Measurements from ENCODE around the gene ARMC5.

ARMC5 gene

DNA sequence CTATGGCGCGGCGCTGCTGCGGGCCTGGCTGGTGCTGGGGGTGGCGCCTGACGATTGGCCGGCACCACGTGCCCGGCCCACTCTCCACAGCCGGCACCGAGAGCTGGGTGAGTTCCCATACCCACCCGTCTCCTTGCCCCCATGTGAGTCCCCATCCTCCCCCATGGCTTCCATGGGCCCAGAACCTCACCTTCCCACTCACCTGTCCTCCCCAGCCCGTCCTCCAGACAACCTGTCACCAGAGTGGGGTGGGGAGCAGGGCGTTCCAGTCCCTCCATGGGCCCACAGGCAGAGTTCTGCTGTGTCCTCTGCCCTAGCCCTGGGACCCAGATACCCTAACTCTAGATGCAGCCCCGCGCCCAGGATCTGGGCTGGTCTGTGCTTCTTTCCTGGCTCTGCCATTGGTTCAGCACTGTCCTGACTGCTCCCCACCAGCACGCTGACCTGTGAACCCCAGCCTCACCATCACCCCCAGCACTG is 5.5 kb downstream of the ARMC5 start:
- Histone ChIP-seq H3K36me3 (ENCODE audit: insufficient read depth, insufficient read length, low read length) (peaks cover 53% of the 10 kb centered on the region), H3K27me3 (ENCODE audit: insufficient read depth, insufficient read length) (no peaks in the 10 kb centered on the region), H3K9me3 (ENCODE audit: insufficient read depth, low read length) (no peaks in the 10 kb centered on the region), H3K4me1 (ENCODE audit: insufficient read depth, insufficient read length) (no peaks in the 10 kb centered on the region), H3K9ac (ENCODE audit: insufficient read length, low read depth) (no peak overlapping the region), H3K4me3 (ENCODE audit: insufficient read length, low read depth) (no peak overlapping the region)
- no peak for DNase-seq (ENCODE audit: low read depth, low spot score)
- TF ChIP-seq SUZ12 (IDR thresholded peaks at IDR 0.05; ENCODE audit: extremely low read depth, insufficient read depth, insufficient read length), result no peak
- TF ChIP-seq YY1 (IDR thresholded peaks at IDR 0.05; ENCODE audit: insufficient read depth, insufficient read length), result no peak
- no peak for TF ChIP-seq ZNF274 (IDR thresholded peaks at IDR 0.05; ENCODE audit: low read depth, low read length)

GRCh38 chr16:31465788-31466370 is 6.6 kb downstream of the ARMC5 start:
- Histone ChIP-seq H3K4me3 (ENCODE audit: insufficient read length, low read depth) (no peak overlapping the region), H3K27me3 (ENCODE audit: insufficient read depth, insufficient read length) (no peaks in the 10 kb centered on the region), H3K4me1 (ENCODE audit: insufficient read depth, insufficient read length) (no peaks in the 10 kb centered on the region), H3K9me3 (ENCODE audit: insufficient read depth, low read length) (no peaks in the 10 kb centered on the region), H3K36me3 (ENCODE audit: insufficient read depth, insufficient read length, low read length) (peaks cover 53% of the 10 kb centered on the region), H3K9ac (ENCODE audit: insufficient read length, low read depth) (no peak overlapping the region)
- TF ChIP-seq YY1 (IDR thresholded peaks at IDR 0.05; ENCODE audit: insufficient read depth, insufficient read length), result no peak
- TF ChIP-seq ZNF274 (IDR thresholded peaks at IDR 0.05; ENCODE audit: low read depth, low read length), result no peak
- TF ChIP-seq SUZ12 (IDR thresholded peaks at IDR 0.05; ENCODE audit: extremely low read depth, insufficient read depth, insufficient read length), result no peak
- DNase-seq (ENCODE audit: low read depth, low spot score), result no peak

GRCh38 chr16:31466381-31466841 is 7.1 kb downstream of the ARMC5 start:
- H3K27me3 ChIP-seq (ENCODE audit: insufficient read depth, insufficient read length), result no peaks in the 10 kb centered on the region

GRCh38 chr16:31467151-31467773 is 8.0 kb downstream of the ARMC5 start:
- DNase-seq (ENCODE audit: low read depth, low spot score), result no peak
- Histone ChIP-seq H3K9ac (ENCODE audit: insufficient read length, low read depth) (no peak overlapping the region), H3K36me3 (ENCODE audit: insufficient read depth, insufficient read length, low read length) (peaks cover 46% of the 10 kb centered on the region), H3K4me3 (ENCODE audit: insufficient read length, low read depth) (no peak overlapping the region), H3K27me3 (ENCODE audit: insufficient read depth, insufficient read length) (peaks cover 2% of the 10 kb centered on the region), H3K4me1 (ENCODE audit: insufficient read depth, insufficient read length) (peaks cover 4% of the 10 kb centered on the region), H3K9me3 (ENCODE audit: insufficient read depth, low read length) (no peaks in the 10 kb centered on the region)
- TF ChIP-seq YY1 (IDR thresholded peaks at IDR 0.05; ENCODE audit: insufficient read depth, insufficient read length), result no peak
- no peak for TF ChIP-seq ZNF274 (IDR thresholded peaks at IDR 0.05; ENCODE audit: low read depth, low read length)
- TF ChIP-seq SUZ12 (IDR thresholded peaks at IDR 0.05; ENCODE audit: extremely low read depth, insufficient read depth, insufficient read length), result no peak

More at GRCh38 chr16:31466381-31466841, 7.1 kb downstream of the ARMC5 start:
- no peaks in the 10 kb centered on the region for H3K9me3 ChIP-seq (ENCODE audit: insufficient read depth, low read length)
- no peak overlapping the region for H3K9ac ChIP-seq (ENCODE audit: insufficient read length, low read depth)
- TF ChIP-seq YY1 (IDR thresholded peaks at IDR 0.05; ENCODE audit: insufficient read depth, insufficient read length), result no peak
- no peak for TF ChIP-seq SUZ12 (IDR thresholded peaks at IDR 0.05; ENCODE audit: extremely low read depth, insufficient read depth, insufficient read length)
- TF ChIP-seq ZNF274 (IDR thresholded peaks at IDR 0.05; ENCODE audit: low read depth, low read length), result no peak
- no peak overlapping the region for H3K4me3 ChIP-seq (ENCODE audit: insufficient read length, low read depth)
- DNase-seq (ENCODE audit: low read depth, low spot score), result no peak
- H3K36me3 ChIP-seq (ENCODE audit: insufficient read depth, insufficient read length, low read length), result peaks cover 53% of the 10 kb centered on the region
- H3K4me1 ChIP-seq (ENCODE audit: insufficient read depth, insufficient read length), result peaks cover 4% of the 10 kb centered on the region

- Histone ChIP-seq H3K4me1 (ENCODE audit: insufficient read depth, insufficient read length) (peaks cover 4% of the 10 kb centered on the region), H3K36me3 (ENCODE audit: insufficient read depth, insufficient read length, low read length) (peaks cover 43% of the 10 kb centered on the region), H3K9me3 (ENCODE audit: insufficient read depth, low read length) (no peaks in the 10 kb centered on the region; the same call in 1 of the 2 replicates), H3K9ac (ENCODE audit: insufficient read length, low read depth) (no peak overlapping the region), H3K27me3 (ENCODE audit: insufficient read depth, insufficient read length) (peaks cover 8% of the 10 kb centered on the region), H3K4me3 (ENCODE audit: insufficient read length, low read depth) (no peak overlapping the region)
- DNase-seq (ENCODE audit: low read depth, low spot score), result no peak
- no peak for TF ChIP-seq ZNF274 (IDR thresholded peaks at IDR 0.05; ENCODE audit: low read depth, low read length)
- no peak for TF ChIP-seq SUZ12 (IDR thresholded peaks at IDR 0.05; ENCODE audit: extremely low read depth, insufficient read depth, insufficient read length)
- no peak for TF ChIP-seq YY1 (IDR thresholded peaks at IDR 0.05; ENCODE audit: insufficient read depth, insufficient read length)
Measured at GRCh38 chr16:31467858-31468257, 8.6 kb downstream of the ARMC5 start.

DNA sequence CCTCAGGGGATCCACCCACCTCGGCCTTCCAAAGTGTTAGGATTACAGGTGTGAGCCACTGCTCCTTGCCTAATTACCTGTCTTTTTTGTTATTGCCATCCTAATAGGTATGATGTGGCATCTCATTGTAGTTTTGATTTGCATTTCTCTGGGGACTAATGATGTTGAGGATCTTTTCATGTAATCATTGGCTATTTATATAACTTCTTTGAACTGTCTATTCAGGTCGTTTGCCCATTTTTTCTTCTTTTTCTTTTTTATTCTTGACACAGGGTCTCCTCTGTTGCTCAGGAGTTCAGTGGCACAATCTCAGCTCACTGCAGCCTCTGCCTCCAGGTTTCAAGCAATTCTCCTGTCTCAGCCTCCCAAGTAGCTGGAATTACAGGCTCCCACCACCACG is 11.3 kb downstream of the ARMC5 start:
- no peaks in the 10 kb centered on the region; the same call in 1 of the 2 replicates for H3K9me3 ChIP-seq (ENCODE audit: insufficient read depth, low read length)
- TF ChIP-seq ZNF274 (IDR thresholded peaks at IDR 0.05; ENCODE audit: low read depth, low read length) (no peak), YY1 (IDR thresholded peaks at IDR 0.05; ENCODE audit: insufficient read depth, insufficient read length) (no peak), SUZ12 (IDR thresholded peaks at IDR 0.05; ENCODE audit: extremely low read depth, insufficient read depth, insufficient read length) (no peak)
- DNase-seq (ENCODE audit: low read depth, low spot score), result no peak
- peaks cover 8% of the 10 kb centered on the region for H3K4me1 ChIP-seq (ENCODE audit: insufficient read depth, insufficient read length)
- peaks cover 26% of the 10 kb centered on the region for H3K27me3 ChIP-seq (ENCODE audit: insufficient read depth, insufficient read length)
- peaks cover 44% of the 10 kb centered on the region for H3K36me3 ChIP-seq (ENCODE audit: insufficient read depth, insufficient read length, low read length)
- H3K9ac ChIP-seq (ENCODE audit: insufficient read length, low read depth), result no peak overlapping the region
- H3K4me3 ChIP-seq (ENCODE audit: insufficient read length, low read depth), result no peak overlapping the region

DNA sequence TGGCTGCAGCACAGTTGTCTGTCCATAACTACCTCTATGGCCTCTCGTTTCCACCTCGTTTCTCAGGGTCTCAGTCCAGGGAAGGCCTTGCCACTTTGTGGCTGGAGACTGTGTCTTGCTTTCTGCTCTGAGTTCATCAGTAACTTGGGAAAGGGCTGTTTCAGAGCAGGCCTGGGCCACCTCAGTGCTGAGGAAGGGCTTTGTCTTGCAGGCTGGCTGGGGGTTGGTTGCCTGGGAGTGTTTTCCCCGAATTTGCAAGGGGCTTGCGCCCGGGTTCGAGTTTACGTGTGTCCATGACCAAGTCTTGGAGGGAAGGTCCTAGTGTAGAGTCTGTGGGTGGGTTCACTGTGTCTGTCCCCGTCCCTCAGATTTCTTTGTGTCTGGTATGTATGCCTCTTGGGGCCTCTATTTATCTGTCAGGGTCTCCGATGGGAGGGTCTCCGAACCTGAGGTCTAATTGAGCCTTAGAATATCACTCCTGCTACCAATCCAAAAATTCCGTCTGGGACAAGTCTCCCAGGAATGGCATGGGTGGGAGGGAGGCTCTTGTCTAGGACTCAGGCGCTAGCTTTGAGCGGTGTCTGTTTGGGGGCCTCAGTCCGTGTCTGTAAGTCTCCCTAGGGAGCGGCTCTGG is 12.1 kb downstream of the ARMC5 start:
- TF ChIP-seq ZNF274 (IDR thresholded peaks at IDR 0.05; ENCODE audit: low read depth, low read length), result no peak
- no peak for TF ChIP-seq SUZ12 (IDR thresholded peaks at IDR 0.05; ENCODE audit: extremely low read depth, insufficient read depth, insufficient read length)
- TF ChIP-seq YY1 (IDR thresholded peaks at IDR 0.05; ENCODE audit: insufficient read depth, insufficient read length), result no peak
- H3K4me3 ChIP-seq (ENCODE audit: insufficient read length, low read depth), result peak overlapping the region; percentile 43
- H3K9ac ChIP-seq (ENCODE audit: insufficient read length, low read depth), result peak overlapping the region; percentile 65

More for the DNA sequence above, 12.1 kb downstream of the ARMC5 start:
- peaks cover 12% of the 10 kb centered on the region for H3K4me1 ChIP-seq (ENCODE audit: insufficient read depth, insufficient read length)
- H3K9me3 ChIP-seq (ENCODE audit: insufficient read depth, low read length), result no peaks in the 10 kb centered on the region; the same call in 1 of the 2 replicates
- H3K36me3 ChIP-seq (ENCODE audit: insufficient read depth, insufficient read length, low read length), result peaks cover 38% of the 10 kb centered on the region
- no peak for DNase-seq (ENCODE audit: low read depth, low spot score)
- H3K27me3 ChIP-seq (ENCODE audit: insufficient read depth, insufficient read length), result peaks cover 34% of the 10 kb centered on the region
